ENCODE data around the gene LPGAT1.
"Not testable (repeated sequence)": the region's sequence is repeated elsewhere in the genome, so short reads cannot be mapped to it uniquely, and the experiment has no call there.

The LPGAT1 gene

GRCh38 chr1:211732293-211732980 is 98.1 kb downstream of the LPGAT1 start:
- DNase-seq, result no peak

- no peak for DNase-seq
Measured at GRCh38 chr1:211731456-211732292, 98.9 kb downstream of the LPGAT1 start.

DNA sequence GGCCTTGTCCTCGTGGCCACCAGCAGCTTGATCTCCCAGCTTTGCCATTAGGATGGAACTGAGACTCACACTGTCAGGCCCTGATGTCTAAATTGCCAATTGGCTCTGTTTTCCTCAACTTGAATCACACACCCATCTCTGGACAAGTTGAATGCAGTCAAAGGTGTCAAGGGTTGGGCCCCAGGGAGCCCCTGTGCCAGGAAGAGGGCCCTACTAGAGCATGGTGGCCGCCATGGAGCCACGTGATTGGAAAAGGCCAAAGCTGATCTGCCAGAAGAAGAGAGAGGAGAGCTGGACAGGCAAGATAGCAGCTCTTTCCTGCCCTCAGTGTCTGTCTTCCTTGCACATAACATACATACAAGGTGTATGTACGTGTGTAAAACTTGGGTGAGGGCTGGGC is 100.2 kb downstream of the LPGAT1 start:
- no peak for DNase-seq

DNA sequence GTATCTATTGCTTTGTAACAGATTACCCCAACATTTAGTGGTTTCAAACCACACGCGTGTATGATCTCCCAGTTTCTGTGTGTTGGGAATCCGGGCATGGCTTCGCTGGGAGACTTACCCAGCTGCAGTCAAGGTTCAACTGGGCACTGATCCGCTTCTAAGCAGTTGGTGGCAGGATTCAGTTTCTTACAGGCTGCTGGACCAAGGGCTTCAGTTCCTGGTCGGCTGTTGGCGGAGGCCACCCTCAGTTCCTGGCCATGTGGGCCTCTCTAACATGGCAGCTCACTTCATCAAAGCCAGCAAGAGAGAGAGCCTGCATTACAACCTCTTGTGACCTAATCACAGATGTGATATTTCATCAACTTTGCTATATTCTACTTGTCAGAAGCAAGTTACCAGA is 101.3 kb downstream of the LPGAT1 start:
- no peak for DNase-seq

DNA sequence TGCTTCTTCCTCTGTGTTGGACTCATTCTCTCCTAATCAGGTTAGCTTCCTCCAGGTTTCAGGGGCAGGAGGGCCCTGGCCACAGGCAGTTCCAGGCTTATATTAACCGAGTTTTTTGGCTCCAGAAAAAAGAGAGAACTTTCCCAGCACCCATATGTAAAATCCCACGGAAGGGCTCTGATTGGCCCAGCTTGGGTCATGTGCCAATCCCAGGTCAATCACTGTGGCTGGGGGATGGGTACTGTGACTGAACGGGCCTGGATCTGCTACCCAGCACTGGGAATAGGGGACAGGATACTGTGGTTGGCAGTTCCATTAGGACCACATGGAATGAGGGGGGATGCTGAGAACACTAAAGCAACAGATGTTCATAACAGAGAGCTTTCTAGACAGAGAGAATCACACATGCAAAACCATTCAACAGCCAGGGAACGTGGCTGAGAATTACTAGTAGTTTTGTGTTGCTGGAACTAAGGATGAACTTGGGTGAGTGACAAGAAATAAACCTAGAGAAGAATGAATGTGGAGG is 104.0 kb downstream of the LPGAT1 start:
- no peak for DNase-seq

DNA sequence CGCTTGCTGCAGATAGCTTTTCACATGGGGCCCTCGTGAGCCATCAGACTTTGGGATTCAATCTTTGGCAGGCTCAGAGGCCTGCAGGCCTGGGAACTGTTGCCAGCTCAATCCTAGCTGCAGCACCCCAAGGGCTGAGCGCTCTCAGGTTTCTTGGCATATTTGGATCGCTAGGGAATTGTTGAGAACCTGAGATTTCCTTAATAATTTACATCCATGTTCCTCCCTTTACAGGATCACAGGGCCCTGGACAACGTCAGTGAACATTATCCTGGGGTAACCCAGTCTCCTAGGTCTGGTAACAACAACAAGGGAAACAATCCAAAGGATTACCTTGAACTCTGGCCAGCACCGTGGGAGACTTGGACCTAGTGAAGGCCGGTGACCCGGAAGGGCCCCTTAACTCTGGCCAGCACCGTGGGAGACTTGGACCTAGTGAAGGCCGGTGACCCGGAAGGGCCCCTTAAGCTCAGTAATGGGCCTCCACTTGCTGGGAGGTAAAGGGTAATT is 105.8 kb downstream of the LPGAT1 start:
- no peak for DNase-seq

GRCh38 chr1:211723273-211723672 is 107.3 kb downstream of the LPGAT1 start:
- DNase-seq, result no peak

DNA sequence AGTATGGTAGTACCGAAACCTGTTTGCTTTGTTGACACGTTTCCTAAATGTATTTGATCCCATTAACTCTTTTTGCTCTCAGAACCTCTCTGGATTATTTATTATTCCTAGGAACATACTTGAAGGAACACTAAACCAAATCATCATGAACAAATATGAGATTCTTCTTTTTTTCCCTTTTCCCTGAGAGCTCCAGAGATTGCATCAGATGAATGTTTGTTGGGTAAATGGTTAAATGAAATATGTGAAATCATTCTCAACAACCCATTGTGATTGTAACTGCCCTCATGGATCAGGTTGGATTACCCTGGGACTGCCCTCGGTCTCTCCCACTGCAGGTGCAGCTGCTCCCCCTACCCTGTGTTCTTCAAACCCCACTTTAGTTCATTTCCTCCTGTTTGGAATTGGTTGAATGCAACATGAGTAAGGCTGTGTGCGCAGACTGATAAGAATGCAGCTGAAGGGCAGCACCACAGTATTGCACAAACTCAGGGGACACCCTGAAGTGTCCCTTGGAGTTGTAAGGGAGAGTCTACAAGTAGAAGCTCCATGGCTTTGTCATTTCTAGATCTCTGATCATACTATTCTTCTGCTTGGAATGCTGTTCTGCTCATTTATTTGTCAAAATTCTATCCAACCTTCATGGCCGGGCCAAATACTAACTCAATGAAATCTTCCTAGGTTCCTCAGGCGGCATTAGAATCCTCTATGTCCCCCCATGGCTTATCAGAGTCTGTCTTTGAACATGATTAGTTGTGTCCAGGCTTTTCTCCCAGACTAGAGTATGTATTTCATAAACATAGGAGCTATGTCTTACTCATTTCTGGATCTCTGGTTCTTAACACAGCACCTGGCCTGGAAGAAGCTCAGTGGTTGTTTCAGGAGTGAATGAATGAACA is 108.0 kb downstream of the LPGAT1 start:
- no peak for DNase-seq

DNA sequence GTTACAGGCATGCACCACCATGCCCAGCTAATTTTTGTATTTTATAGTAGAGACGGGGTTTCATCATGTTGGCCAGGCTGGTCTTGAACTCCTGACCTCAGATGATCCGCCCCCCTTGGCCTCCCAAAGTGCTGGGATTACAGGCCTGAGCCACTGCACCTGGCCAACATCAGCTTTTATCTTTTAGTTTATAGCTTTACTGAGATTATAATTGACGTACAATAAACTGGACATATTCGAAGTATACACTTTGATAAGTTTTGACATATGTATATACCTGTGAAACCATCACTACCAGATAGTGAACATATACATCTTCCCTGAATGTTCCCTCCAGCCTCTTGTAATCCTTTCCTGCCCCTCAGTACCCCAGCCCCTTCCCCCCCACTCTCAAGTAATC is 114.0 kb downstream of the LPGAT1 start:
- not testable (repeated sequence) for DNase-seq

DNA sequence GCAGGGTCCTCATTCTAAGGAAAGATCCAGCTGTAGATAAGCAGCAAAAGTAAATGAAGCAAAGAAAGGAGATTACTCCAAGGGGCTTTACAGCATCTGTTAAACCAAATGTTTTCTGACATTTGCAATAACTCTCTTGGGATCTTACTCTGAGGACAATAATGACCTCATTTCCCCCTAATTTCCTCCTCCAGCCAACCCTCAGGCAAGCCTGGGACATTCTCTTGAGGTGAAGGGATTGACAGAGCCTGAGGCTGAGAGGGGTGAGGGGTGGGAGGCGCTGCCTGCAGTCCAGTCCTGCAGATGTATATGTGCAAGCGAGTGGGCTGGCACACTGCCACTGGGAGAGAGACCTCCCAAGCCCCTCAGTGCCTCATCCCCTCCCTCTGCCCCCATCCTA is 114.6 kb downstream of the LPGAT1 start:
- DNase-seq, result no peak

GRCh38 chr1:211714154-211714553 is 116.4 kb downstream of the LPGAT1 start:
- no peak for DNase-seq

GRCh38 chr1:211713231-211713630 is 117.3 kb downstream of the LPGAT1 start:
- no peak for DNase-seq

DNA sequence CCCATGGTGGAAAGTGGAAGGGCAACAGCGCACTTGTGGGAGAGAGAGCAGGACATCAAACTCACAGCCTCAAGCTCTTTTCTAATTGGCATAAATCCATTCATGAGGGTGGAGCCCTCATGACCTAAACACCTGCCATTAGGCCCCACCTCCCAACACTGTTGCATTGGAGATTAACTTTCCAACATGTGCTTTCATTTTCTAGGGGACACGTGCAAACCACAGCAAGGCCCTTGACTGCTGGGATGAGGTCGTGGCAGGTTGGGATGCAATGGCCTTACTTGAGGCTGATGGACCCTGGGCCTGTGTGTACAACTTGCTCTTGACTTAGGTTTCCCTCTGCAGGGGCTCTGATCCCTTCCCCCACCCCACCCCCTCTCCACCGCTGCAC is 119.3 kb downstream of the LPGAT1 start:
- DNase-seq, result no peak

DNA sequence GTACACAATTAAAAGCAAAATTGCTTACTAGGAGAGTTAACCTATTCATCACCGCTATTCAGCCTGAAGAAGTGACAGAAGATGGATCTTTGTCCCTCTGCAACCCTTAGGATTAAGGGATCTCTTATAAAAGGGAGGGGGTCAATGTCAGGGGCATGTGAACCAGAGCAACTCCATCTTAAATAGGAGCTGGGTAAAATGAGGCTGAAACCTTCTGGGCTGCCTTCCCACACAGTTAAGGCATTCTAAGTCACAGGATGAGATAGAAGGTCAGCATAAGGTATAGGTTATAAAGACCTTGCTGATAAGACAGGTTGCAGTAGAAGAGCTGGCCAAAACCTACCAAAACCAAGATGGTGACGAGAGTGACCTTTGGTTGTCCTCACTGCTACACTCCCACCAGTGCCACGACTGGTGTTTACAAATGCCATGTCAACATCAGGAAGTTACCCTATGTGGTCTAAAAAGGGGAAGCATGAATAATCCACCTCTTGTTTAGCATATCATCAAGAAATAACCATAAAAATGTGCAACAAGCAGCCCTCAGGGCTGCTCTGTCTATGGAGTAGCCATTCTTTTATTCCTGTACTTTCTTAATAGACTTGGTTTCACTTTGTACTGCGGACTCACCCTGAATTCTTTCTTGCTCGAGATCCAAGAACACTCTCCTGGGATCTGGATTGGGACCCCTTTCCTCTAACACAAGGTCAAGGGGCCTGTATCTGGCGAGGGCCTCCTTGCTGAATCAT is 119.8 kb downstream of the LPGAT1 start:
- DNase-seq, result no peak

- no peak for DNase-seq
Measured at GRCh38 chr1:211708926-211709325, 121.6 kb downstream of the LPGAT1 start.

DNA sequence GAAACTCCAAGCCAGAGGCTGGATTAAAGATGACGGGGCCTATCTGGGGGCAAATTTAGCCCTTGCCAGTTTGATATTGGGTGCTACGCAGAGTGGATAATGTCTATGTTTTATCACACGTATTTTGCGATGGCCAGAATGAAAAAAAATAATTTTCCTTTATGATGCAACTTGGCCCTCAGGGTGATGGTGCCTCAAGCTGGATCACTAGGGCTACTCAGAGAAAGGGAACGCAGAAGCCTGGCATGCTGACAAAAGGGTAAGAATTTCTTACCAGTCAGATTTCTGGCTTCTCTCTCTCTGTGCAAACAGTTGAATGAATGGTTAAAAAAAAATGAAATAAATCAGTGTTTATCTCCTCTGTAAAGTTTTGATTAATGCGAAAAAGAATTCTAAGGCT is 122.6 kb downstream of the LPGAT1 start:
- DNase-seq, result no peak

DNA sequence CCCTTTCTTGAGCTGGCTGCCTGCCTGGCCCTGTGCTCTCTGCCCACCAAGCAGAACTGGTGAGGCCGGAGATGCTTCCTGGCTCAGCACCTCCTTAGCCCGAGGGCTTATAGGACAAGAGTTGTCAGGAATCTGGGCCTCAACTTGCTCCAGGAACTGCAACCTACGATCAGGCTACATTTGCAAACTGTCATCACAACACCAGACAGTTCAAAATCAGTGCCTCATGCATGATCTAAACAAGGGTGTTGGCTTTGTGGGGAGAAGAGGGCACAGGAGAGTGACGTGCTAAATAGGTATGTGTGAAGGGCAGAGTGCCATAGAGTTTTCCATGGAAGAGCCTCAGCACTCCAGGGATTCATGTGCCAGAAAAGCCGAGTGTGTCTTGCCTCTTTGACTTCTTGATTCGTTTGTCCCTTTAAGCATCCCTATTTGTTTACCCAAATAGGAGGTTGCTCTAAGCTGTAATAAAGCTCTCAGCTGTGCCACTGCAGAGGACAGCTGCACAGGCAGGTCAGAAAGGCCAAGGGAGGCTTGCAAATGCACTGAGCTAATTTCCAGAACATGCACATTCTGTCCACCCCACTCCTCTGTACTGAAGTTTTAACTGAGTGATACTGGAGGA is 125.0 kb downstream of the LPGAT1 start:
- DNase-seq, result peak; percentile 3

DNA sequence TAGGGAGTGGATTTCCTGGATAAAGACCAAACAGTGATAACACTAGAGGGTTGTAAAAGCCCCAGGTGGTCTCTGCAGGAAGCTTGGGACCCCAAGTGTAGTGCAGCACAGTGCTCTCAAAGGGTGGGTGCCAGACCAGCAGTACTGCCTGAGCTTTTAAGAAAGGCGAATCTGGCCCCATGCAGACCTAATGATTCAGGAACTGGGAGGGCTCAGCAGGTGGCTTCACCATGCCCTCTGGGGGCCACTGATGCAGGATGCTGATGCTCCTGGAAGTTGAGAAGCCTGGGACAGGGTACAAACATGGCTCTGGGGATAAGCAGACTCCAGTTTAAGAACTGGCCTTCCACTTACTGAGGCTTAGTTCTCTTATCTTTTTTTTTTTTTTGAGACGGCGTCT is 126.0 kb downstream of the LPGAT1 start:
- no peak for DNase-seq

GRCh38 chr1:211703812-211704537 is 126.6 kb downstream of the LPGAT1 start:
- no peak for DNase-seq

DNA sequence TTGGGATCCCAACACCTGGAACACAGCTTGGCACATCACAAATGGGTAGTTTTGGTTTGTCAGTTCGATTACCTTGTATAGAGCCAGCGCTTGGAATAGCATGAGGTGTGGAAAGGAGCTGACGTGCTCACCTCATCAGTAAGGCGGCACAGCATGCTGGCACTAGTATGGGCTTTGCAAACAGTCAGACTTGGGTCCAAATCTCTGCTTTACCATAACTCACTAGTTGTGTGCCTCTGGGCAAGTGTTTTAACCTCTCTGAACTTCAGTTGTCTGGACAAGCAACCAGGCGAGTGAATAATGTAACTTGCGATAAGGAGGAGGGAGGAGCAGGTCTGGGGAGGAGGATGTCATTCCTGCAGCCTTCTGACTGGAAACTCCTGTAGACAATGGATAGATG is 128.8 kb downstream of the LPGAT1 start:
- DNase-seq, result no peak

DNA sequence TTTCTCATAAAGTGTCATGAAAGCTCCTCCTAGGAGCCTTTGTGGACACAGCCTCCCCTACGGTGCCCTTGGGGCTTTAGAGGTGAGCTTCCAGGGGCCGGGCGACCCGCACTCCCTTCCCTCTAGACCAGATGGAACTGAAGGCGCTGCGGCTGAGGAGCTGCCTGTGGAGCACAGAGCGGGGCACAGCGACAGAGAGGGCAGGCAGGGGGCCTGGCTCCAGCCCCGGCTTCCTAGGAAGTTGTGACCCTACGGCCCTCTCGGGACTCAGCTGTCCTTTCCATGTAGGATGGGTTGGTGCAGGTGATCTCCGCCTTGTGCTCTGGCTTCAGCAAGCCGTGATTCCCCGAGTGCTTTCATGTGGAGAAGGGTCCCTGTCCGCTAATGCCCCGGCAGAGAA is 131.5 kb downstream of the LPGAT1 start:
- no peak for DNase-seq

Measured in HCEC 1CT (cell line).